ENCODE data around the gene PLIN5. TPM values are rescaled to one million over a fixed set of nuclear protein-coding genes. Genes with fewer than 3 reads are reported as not detected.

The PLIN5 gene
- total RNA-seq, 1 experiment from 2014 or later = 8.1 TPM

DNA sequence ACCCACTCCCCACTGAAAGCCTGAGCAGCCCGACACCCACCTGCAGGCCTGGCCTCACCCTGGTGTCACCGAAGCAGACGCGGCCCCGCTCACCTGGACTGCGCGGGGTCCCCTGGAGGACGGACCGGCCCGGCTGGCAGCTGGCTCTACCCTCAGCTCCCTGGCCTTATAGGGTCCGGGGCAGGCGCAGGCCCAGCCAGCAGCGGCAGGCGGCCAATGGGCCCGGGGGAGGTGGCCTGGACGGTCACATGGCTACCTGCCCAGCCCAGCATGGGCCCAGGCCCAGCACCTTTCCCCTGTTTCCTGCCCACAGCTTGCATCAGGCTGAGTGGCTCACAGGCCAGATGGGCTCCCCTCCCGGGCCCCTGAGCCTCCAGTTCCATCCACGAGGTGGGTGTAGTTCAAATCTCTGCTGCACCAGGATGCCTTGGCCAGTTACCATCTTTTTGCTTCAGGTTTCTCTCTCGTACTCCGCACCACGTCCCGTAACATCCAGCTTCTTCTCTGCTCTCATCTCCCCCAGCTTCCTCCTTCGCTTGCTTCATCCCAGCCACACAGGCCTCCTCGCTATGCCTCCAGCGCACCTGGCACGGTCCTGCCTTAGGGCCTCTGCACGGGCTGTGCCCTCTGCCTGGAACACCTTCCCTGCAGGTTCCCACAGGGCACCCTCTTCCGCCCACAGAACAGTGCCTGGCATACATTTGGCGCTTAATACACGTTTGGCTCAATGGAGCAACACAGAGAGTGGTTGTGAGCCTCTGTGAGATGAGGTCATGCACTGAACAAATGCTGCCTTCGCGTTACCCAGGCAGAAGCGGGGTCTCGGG, 16.5 kb downstream of the PLIN5 start, which contains the start of gene PLIN4:
TSS of gene PLIN4 (minus strand) at position 142 of the 827 bp plus-strand sequence. CDS start 214 bp downstream, outside the sequence.
- ChIA-PET POLR2A (no interaction called here), RAD21 (ENCODE audit: low non-redundant PET in 1 of 2, low total read pairs in 2 of 2, uncharacterized antibody in 2 of 2, unreplicated experiment in 2 of 2) (no interaction called here), CTCF (no interaction called here)
- Histone ChIP-seq H3K79me2 (ENCODE audit: insufficient read depth, low read length) (no peaks in the 10 kb centered on the region), H3K9me2 (ENCODE audit: insufficient read depth) (no peaks in the 10 kb centered on the region), H3K9ac (ENCODE audit: low read length) (no peak within 1 kb of the TSS), H3K27me3 (ENCODE audit: insufficient read depth, low read length) (no peaks in the 10 kb centered on the region), H3K4me3 (replicated peaks in 1 of 2; ENCODE audit: low read depth in 1 of 2, low read length in 2 of 2) (no peak within 1 kb of the TSS), H3K9me3 (ENCODE audit: control insufficient read depth in 1 of 2, insufficient read depth in 1 of 2, low read depth in 1 of 2, low read length in 2 of 2) (no peaks in the 10 kb centered on the region), H3K36me3 (ENCODE audit: control insufficient read depth in 1 of 2, insufficient read depth in 2 of 2, low read length in 2 of 2) (no peaks in the 10 kb centered on the region), H3K27ac (ENCODE audit: low read depth, low read length) (no peak within 1 kb of the TSS), H2AFZ (ENCODE audit: low read depth, low read length, poor library complexity, severe bottlenecking) (no peak within 1 kb of the TSS), H3K4me1 (ENCODE audit: control insufficient read depth in 1 of 2, insufficient read depth in 2 of 2, low read length in 2 of 2) (peaks cover 0 to 7% of the 10 kb centered on the region in 2 experiments; a peak in 1 of 4 replicates), H4K20me1 (ENCODE audit: insufficient read depth) (no peaks in the 10 kb centered on the region), H3K4me2 (ENCODE audit: low read length) (no peak within 1 kb of the TSS)
- TF ChIP-seq, protein P1, sequence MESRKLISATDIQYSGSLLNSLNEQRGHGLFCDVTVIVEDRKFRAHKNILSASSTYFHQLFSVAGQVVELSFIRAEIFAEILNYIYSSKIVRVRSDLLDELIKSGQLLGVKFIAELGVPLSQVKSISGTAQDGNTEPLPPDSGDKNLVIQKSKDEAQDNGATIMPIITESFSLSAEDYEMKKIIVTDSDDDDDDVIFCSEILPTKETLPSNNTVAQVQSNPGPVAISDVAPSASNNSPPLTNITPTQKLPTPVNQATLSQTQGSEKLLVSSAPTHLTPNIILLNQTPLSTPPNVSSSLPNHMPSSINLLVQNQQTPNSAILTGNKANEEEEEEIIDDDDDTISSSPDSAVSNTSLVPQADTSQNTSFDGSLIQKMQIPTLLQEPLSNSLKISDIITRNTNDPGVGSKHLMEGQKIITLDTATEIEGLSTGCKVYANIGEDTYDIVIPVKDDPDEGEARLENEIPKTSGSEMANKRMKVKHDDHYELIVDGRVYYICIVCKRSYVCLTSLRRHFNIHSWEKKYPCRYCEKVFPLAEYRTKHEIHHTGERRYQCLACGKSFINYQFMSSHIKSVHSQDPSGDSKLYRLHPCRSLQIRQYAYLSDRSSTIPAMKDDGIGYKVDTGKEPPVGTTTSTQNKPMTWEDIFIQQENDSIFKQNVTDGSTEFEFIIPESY (IDR thresholded peaks at IDR 0.05; ENCODE audit: extremely low read depth, insufficient replicate concordance, low read length) = no peak
- TF ChIP-seq, protein P2, sequence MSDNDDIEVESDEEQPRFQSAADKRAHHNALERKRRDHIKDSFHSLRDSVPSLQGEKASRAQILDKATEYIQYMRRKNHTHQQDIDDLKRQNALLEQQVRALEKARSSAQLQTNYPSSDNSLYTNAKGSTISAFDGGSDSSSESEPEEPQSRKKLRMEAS (IDR thresholded peaks at IDR 0.05) = no peak
- TF ChIP-seq ZFX (IDR thresholded peaks at IDR 0.05) = 0 out of 2 replicates have a peak, but pooled peaks have one; percentile 25
- TF ChIP-seq, protein P3, sequence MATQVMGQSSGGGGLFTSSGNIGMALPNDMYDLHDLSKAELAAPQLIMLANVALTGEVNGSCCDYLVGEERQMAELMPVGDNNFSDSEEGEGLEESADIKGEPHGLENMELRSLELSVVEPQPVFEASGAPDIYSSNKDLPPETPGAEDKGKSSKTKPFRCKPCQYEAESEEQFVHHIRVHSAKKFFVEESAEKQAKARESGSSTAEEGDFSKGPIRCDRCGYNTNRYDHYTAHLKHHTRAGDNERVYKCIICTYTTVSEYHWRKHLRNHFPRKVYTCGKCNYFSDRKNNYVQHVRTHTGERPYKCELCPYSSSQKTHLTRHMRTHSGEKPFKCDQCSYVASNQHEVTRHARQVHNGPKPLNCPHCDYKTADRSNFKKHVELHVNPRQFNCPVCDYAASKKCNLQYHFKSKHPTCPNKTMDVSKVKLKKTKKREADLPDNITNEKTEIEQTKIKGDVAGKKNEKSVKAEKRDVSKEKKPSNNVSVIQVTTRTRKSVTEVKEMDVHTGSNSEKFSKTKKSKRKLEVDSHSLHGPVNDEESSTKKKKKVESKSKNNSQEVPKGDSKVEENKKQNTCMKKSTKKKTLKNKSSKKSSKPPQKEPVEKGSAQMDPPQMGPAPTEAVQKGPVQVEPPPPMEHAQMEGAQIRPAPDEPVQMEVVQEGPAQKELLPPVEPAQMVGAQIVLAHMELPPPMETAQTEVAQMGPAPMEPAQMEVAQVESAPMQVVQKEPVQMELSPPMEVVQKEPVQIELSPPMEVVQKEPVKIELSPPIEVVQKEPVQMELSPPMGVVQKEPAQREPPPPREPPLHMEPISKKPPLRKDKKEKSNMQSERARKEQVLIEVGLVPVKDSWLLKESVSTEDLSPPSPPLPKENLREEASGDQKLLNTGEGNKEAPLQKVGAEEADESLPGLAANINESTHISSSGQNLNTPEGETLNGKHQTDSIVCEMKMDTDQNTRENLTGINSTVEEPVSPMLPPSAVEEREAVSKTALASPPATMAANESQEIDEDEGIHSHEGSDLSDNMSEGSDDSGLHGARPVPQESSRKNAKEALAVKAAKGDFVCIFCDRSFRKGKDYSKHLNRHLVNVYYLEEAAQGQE (IDR thresholded peaks at IDR 0.05; ENCODE audit: low read depth) = no peak
- TF ChIP-seq EZH2phosphoT487 (IDR thresholded peaks at IDR 0.05; ENCODE audit: borderline replicate concordance) = no peak
- no peak for TF ChIP-seq ZNF274 (IDR thresholded peaks at IDR 0.05; ENCODE audit: low read depth, low read length)
- no peak for TF ChIP-seq ELF1 (IDR thresholded peaks at IDR 0.05; ENCODE audit: borderline replicate concordance, low read depth)
- no TSS peak for BruUV-seq (replicated peaks)
- DNase-seq (ENCODE audit: low read depth, low spot score) (no peak), ATAC-seq (0 out of 2 replicates have a peak, but pooled peaks have one; percentile 27)
- intact Hi-C loops (cut with micrococcal nuclease) = no loop called here

Data from HCT116 (cell line).